IMR-90 (cell line): Measurements from ENCODE around the gene TCF7. TPM values are rescaled to one million over a fixed set of nuclear protein-coding genes. Genes with fewer than 3 reads are reported as not detected.

Source experiments
- ATAC-seq: fragments of 200-7000 bp; cut with Tn5 transposase; 2 replicates; pipeline ENCODE4 v1.9.1; 2020; ENCODE audit warnings: low read depth, mild to moderate bottlenecking, moderate library complexity
- BruUV-seq: library from RNA; stranded (reverse); fragments of 400-500 nt; replicated peaks from 2 replicates; lab custom pipeline; 2021; lab: Mats Ljungman, UMichigan
- CTCF ChIA-PET: fragments of 300-600 bp; formaldehyde crosslinking; extraction: SDS; loops from one replicate; lab custom pipeline; 2021; ENCODE audit warnings: antibody characterized with exemption; lab: Yijun Ruan, JAX
- POLR2A ChIA-PET: fragments of 300-600 bp; sonication (Branson Sonifier 250); formaldehyde crosslinking; loops from one replicate; lab custom pipeline; 2022; ENCODE audit warnings: antibody characterized with exemption; ENCODE audit not compliant: unreplicated experiment; lab: Charles Lee
- DNase-seq: peaks from one replicate; pipeline ENCODE4 v3.0.0; 2013
- H2AFZ ChIP-seq: replicated peaks from 2 replicates; pipeline ENCODE3; 2013; ENCODE audit warnings: low read length, mild to moderate bottlenecking; ENCODE audit not compliant: poor library complexity
- H2AK5ac ChIP-seq: 2 replicates; pipeline ENCODE4 v1.6.1; 2013; ENCODE audit warnings: low read depth, low read length, inconsistent platforms
- H2AK9ac ChIP-seq: replicated peaks from 2 replicates; pipeline ENCODE3; 2013; ENCODE audit warnings: mild to moderate bottlenecking, low read depth, low read length, moderate library complexity; ENCODE audit not compliant: poor library complexity
- H2BK120ac ChIP-seq: 2 replicates; pipeline ENCODE4 v1.6.1; 2013; ENCODE audit warnings: low read depth, low read length, inconsistent platforms
- H2BK15ac ChIP-seq: 3 replicates; pipeline ENCODE4 v1.6.1; 2013; ENCODE audit warnings: low read depth, low read length, inconsistent platforms
- H2BK20ac ChIP-seq: 2 replicates; pipeline ENCODE4 v1.6.1; 2013; ENCODE audit warnings: low read depth, mild to moderate bottlenecking, inconsistent platforms, low read length, moderate library complexity
- H2BK5ac ChIP-seq: 2 replicates; pipeline ENCODE4 v1.6.1; 2013; ENCODE audit warnings: mild to moderate bottlenecking, low read depth, low read length, inconsistent platforms; ENCODE audit not compliant: poor library complexity, severe bottlenecking
- H3K14ac ChIP-seq: replicated peaks from 2 replicates; pipeline ENCODE4 v1.6.1; 2013; ENCODE audit warnings: low read depth, low read length, inconsistent platforms
- H3K18ac ChIP-seq: 2 replicates; pipeline ENCODE4 v1.6.1; 2013; ENCODE audit warnings: low read depth, low read length, control low read depth
- H3K23ac ChIP-seq: 2 replicates; pipeline ENCODE4 v1.6.1; 2013; ENCODE audit warnings: low read depth, low read length, inconsistent platforms
- H3K27ac ChIP-seq: 2 replicates; pipeline ENCODE4 v1.5.1; 2013; ENCODE audit warnings: mild to moderate bottlenecking, control low read depth, low read length; ENCODE audit not compliant: insufficient read depth
- H3K27me3 ChIP-seq: 2 replicates; pipeline ENCODE4 v1.6.1; 2013; ENCODE audit warnings: low read length; ENCODE audit not compliant: control insufficient read depth, insufficient read depth
- H3K36me3 ChIP-seq: 2 replicates; pipeline ENCODE4 v1.6.1; 2013; ENCODE audit warnings: low read length, mixed read lengths; ENCODE audit not compliant: control insufficient read depth, insufficient read depth
- H3K4ac ChIP-seq: 2 replicates; pipeline ENCODE4 v1.6.1; 2013; ENCODE audit warnings: low read depth, low read length, inconsistent platforms
- H3K4me1 ChIP-seq: 2 replicates; pipeline ENCODE4 v1.6.1; 2013; ENCODE audit warnings: low read length, mixed read lengths; ENCODE audit not compliant: control insufficient read depth, insufficient read depth
- H3K4me2 ChIP-seq: 2 replicates; pipeline ENCODE4 v1.6.1; 2013; ENCODE audit warnings: low read depth, mild to moderate bottlenecking, control low read depth, low read length, moderate library complexity
- H3K4me3 ChIP-seq: 2 replicates; pipeline ENCODE4 v1.5.1; 2013; ENCODE audit warnings: low read depth, mild to moderate bottlenecking, control low read depth, low read length, moderate library complexity; ENCODE audit not compliant: insufficient read depth
- H3K56ac ChIP-seq: 2 replicates; pipeline ENCODE4 v1.6.1; 2013; ENCODE audit warnings: low read length, inconsistent platforms; ENCODE audit not compliant: insufficient read depth; ENCODE audit errors: extremely low read depth
- H3K79me1 ChIP-seq, 2 experiments: 2 replicates each; pipeline ENCODE4 v1.6.1; 2013; ENCODE audit warnings: low read length in 2 of 2, inconsistent platforms in 1 of 2, low read depth in 1 of 2
- H3K9ac ChIP-seq: 2 replicates; pipeline ENCODE4 v1.6.1; 2013; ENCODE audit warnings: low read depth, low read length, control low read depth
- H3K9me1 ChIP-seq: 2 replicates; pipeline ENCODE4 v1.6.1; 2013; ENCODE audit warnings: low read length, inconsistent platforms; ENCODE audit not compliant: insufficient read depth
- H3K9me3 ChIP-seq: 2 replicates; pipeline ENCODE4 v1.6.1; 2013; ENCODE audit warnings: low read length; ENCODE audit not compliant: control insufficient read depth, insufficient read depth
- H4K20me1 ChIP-seq: 2 replicates; pipeline ENCODE4 v1.6.1; 2013; ENCODE audit warnings: low read length, inconsistent platforms; ENCODE audit not compliant: insufficient read depth
- H4K5ac ChIP-seq: 2 replicates; pipeline ENCODE4 v1.6.1; 2013; ENCODE audit warnings: mild to moderate bottlenecking, low read depth, low read length, control low read depth
- H4K8ac ChIP-seq, 2 experiments: 2 replicates each; pipeline ENCODE4 v1.6.1; 2013; ENCODE audit warnings: low read depth in 2 of 2, low read length in 2 of 2, control low read depth in 1 of 2, inconsistent platforms in 1 of 2
- H4K91ac ChIP-seq: 2 replicates; pipeline ENCODE4 v1.6.1; 2013; ENCODE audit warnings: low read depth, low read length, inconsistent platforms; ENCODE audit not compliant: insufficient read depth
- BHLHE40 ChIP-seq: fragments of 150-350 bp; IDR thresholded peaks from 2 replicates; pipeline ENCODE4 v1.6.1; 2016; ENCODE audit warnings: mild to moderate bottlenecking, low read depth, low read length
- CEBPB ChIP-seq: IDR thresholded peaks from 2 replicates; pipeline ENCODE4 v1.6.1; 2012; ENCODE audit warnings: low read depth, low read length, improper control_type of control experiment
- CHD1 ChIP-seq: IDR thresholded peaks from 2 replicates; pipeline ENCODE4 v1.6.1; 2012; ENCODE audit warnings: low read depth, low read length, improper control_type of control experiment
- CTCF ChIP-seq: conservative IDR thresholded peaks from 2 replicates; pipeline ENCODE4 v1.5.1; 2012; ENCODE audit warnings: mild to moderate bottlenecking, low read depth, low read length, improper control_type of control experiment
- ELK1 ChIP-seq: fragments of 150-350 bp; IDR thresholded peaks from 2 replicates; pipeline ENCODE4 v1.6.1; 2016; ENCODE audit warnings: low read depth, mild to moderate bottlenecking, low read length, moderate library complexity, borderline replicate concordance
- FOS ChIP-seq: fragments of 150-350 bp; IDR thresholded peaks from 2 replicates; pipeline ENCODE4 v1.6.1; 2016; ENCODE audit warnings: low read depth, low read length
- MAFK ChIP-seq: IDR thresholded peaks from 2 replicates; pipeline ENCODE4 v1.6.1; 2012; ENCODE audit warnings: low read depth, low read length, improper control_type of control experiment
- MAZ ChIP-seq: IDR thresholded peaks from 2 replicates; pipeline ENCODE4 v1.6.1; 2012; ENCODE audit warnings: low read depth, mild to moderate bottlenecking, low read length, improper control_type of control experiment, moderate library complexity, borderline replicate concordance
- MXI1 ChIP-seq: IDR thresholded peaks from 2 replicates; pipeline ENCODE4 v1.6.1; 2012; ENCODE audit warnings: low read depth, mild to moderate bottlenecking, low read length, moderate library complexity, borderline replicate concordance
- NFE2L2 ChIP-seq: fragments of 150-350 bp; IDR thresholded peaks from 2 replicates; pipeline ENCODE4 v1.6.1; 2016; ENCODE audit warnings: low read depth, mild to moderate bottlenecking, low read length
- POLR2A ChIP-seq: IDR thresholded peaks from 2 replicates; pipeline ENCODE4 v1.6.1; 2012; ENCODE audit warnings: mild to moderate bottlenecking, low read depth, low read length
- RAD21 ChIP-seq: IDR thresholded peaks from 2 replicates; pipeline ENCODE4 v1.6.1; 2012; ENCODE audit warnings: low read length, improper control_type of control experiment
- RCOR1 ChIP-seq: IDR thresholded peaks from 2 replicates; pipeline ENCODE4 v1.6.1; 2012; ENCODE audit warnings: mild to moderate bottlenecking, low read length, improper control_type of control experiment; ENCODE audit not compliant: insufficient replicate concordance
- RFX5 ChIP-seq: IDR thresholded peaks from 2 replicates; pipeline ENCODE4 v1.8.0; 2012; ENCODE audit warnings: low read depth, mild to moderate bottlenecking, low read length, moderate library complexity
- SMC3 ChIP-seq: fragments of 150-350 bp; IDR thresholded peaks from 2 replicates; pipeline ENCODE4 v1.6.1; 2016; ENCODE audit warnings: low read depth, mild to moderate bottlenecking, antibody characterized with exemption, low read length, moderate library complexity
- USF2 ChIP-seq: fragments of 150-350 bp; IDR thresholded peaks from 2 replicates; pipeline ENCODE4 v1.6.1; 2017; ENCODE audit warnings: mild to moderate bottlenecking, antibody characterized with exemption, low read length, low read depth
- WGBS, 2 experiments: methylation state at CpG; one replicate each; pipeline versions ENCODE4 v1.1.5 to v1.1.7; 2013; ENCODE audit warnings: missing lambda C conversion rate in 2 of 2; ENCODE audit not compliant: insufficient read length in 1 of 2; ENCODE audit errors: extremely low coverage in 2 of 2; 5-methylcytosine and 5-hydroxymethylcytosine counted together
- dilution Hi-C: fragments of 300-500 bp; cut with HindIII; formaldehyde crosslinking; loops from one replicate; pipeline ENCODE4 v1.14.3; 2018; ENCODE audit warnings: low sequenced_read_pairs; ENCODE audit not compliant: unreplicated experiment
- in situ Hi-C: fragments of 300-500 bp; cut with MboI; formaldehyde crosslinking; loops from 3 replicates; pipeline ENCODE4 v1.14.3; 2019; ENCODE audit warnings: low sequenced_read_pairs, inconsistent platforms, mixed read lengths
- intact Hi-C: fragments of 100-400 bp; cut with micrococcal nuclease; formaldehyde crosslinking; loops from 2 replicates; pipeline ENCODE4 v1.10.0; 2022
- polyA plus RNA-seq, 3 experiments: library from polyadenylated mRNA; depleted of rRNA; stranded (reverse); fragments of >200 nt; gene quantifications; 2 replicates each; pipeline ENCODE4 v1.2.3, GENCODE V29; 2012; ENCODE audit warnings: low replicate concordance in 1 of 3
- total RNA-seq: library from RNA; depleted of rRNA; stranded (reverse); fragments of >200 nt; gene quantifications from 2 replicates; pipeline ENCODE4 v1.2.3, GENCODE V29; 2012

TCF7 gene
- total and polyA plus RNA-seq, 2 of the 4 experiments (the other 2 are of a cell fraction): 1.3 to 3.4 TPM

GRCh38 chr5:134099288-134099872 is 15.1 kb upstream of the TCF7 start:
- in situ Hi-C loops (no loop called here), intact Hi-C loops (no loop called here), dilution Hi-C loops (no loop called here)
- H3K27me3 ChIP-seq: peaks cover 11% of the 10 kb centered on the region
- no peak for ATAC-seq
- H2BK5ac ChIP-seq: no peak overlapping the region
- no peak overlapping the region for H3K56ac ChIP-seq
- no peak overlapping the region for H3K9ac ChIP-seq
- no peak overlapping the region for H4K91ac ChIP-seq
- BruUV-seq: no TSS peak
- H3K36me3 ChIP-seq: no peaks in the 10 kb centered on the region
- 70% methylated on average over 2 of the region's 11 CpGs; no CpG with 5 or more reads in 1 of the 2 experiments for WGBS, 2 experiments
- H4K5ac ChIP-seq: no peak overlapping the region
- H4K20me1 ChIP-seq: no peaks in the 10 kb centered on the region
- H2BK20ac ChIP-seq: no peak overlapping the region
- H3K9me3 ChIP-seq: no peaks in the 10 kb centered on the region
- no peak overlapping the region for H2AFZ ChIP-seq
- no peaks in the 10 kb centered on the region for H3K79me1 ChIP-seq
- H3K4me2 ChIP-seq: no peak overlapping the region
- no peak overlapping the region for H3K23ac ChIP-seq
- no peak overlapping the region for H3K18ac ChIP-seq
- ChIA-PET CTCF (interaction anchor here (0.5 to 1.2 kb wide), 2 partner anchors 34 to 60 kb away, joined by 3 read pairs; no protein-coding TSS in a partner anchor), POLR2A (no interaction called here)
- no peak overlapping the region for H3K4ac ChIP-seq
- H4K8ac ChIP-seq: no peak overlapping the region
- DNase-seq: no peak
- no peak overlapping the region for H3K14ac ChIP-seq
- H3K4me1 ChIP-seq: peaks cover 4% of the 10 kb centered on the region
- no peak for TF ChIP-seq CTCF
- no peak for TF ChIP-seq FOS
- TF ChIP-seq RAD21: no peak
- no peak for TF ChIP-seq RCOR1
- TF ChIP-seq BHLHE40: no peak
- no peak for TF ChIP-seq MAZ
- TF ChIP-seq CEBPB: no peak
- TF ChIP-seq MXI1: no peak
- TF ChIP-seq RFX5: no peak
- TF ChIP-seq MAFK: no peak
- no peak for TF ChIP-seq NFE2L2
- TF ChIP-seq SMC3: no peak
- TF ChIP-seq CHD1: no peak
- TF ChIP-seq USF2: no peak
- no peak for TF ChIP-seq ELK1
- no peak for TF ChIP-seq POLR2A
- no peak overlapping the region for H2AK9ac ChIP-seq
- H2BK15ac ChIP-seq: no peak overlapping the region
- H3K27ac ChIP-seq: no peak overlapping the region
- H3K4me3 ChIP-seq: no peak overlapping the region
- H3K9me1 ChIP-seq: peaks cover 3% of the 10 kb centered on the region; the same call in 1 of the 2 replicates
- no peak overlapping the region for H2AK5ac ChIP-seq
- no peak overlapping the region for H2BK120ac ChIP-seq
